Osteocyte (in vitro differentiated cells): ENCODE data around the gene VSTM5. TPM values are rescaled to one million over a fixed set of nuclear protein-coding genes. Genes with fewer than 3 reads are reported as not detected.

ENCODE experiments used
- DNase-seq: peaks from one replicate; pipeline ENCODE4 v3.0.0; 2021; ENCODE audit warnings: mixed read lengths; ENCODE audit not compliant: unreplicated experiment; ENCODE audit errors: extremely low spot score
- H3K27ac Mint-ChIP-seq: one replicate; pipeline ENCODE4 v1.8.0; 2021; ENCODE audit warnings: mild to moderate bottlenecking, mixed read lengths; ENCODE audit not compliant: unreplicated experiment
- H3K27me3 Mint-ChIP-seq: one replicate; pipeline ENCODE4 v1.8.0; 2021; ENCODE audit warnings: mixed read lengths; ENCODE audit not compliant: unreplicated experiment
- H3K36me3 Mint-ChIP-seq: one replicate; pipeline ENCODE4 v1.8.0; 2021; ENCODE audit warnings: mixed read lengths; ENCODE audit not compliant: unreplicated experiment
- H3K4me1 Mint-ChIP-seq: one replicate; pipeline ENCODE4 v1.8.0; 2021; ENCODE audit warnings: mixed read lengths; ENCODE audit not compliant: unreplicated experiment
- H3K4me3 Mint-ChIP-seq: one replicate; pipeline ENCODE4 v1.8.0; 2021; ENCODE audit warnings: mild to moderate bottlenecking, moderate library complexity, mixed read lengths; ENCODE audit not compliant: unreplicated experiment
- H3K9me3 Mint-ChIP-seq: one replicate; pipeline ENCODE4 v1.8.0; 2021; ENCODE audit warnings: mixed read lengths; ENCODE audit not compliant: unreplicated experiment
- CTCF ChIP-seq: fragments of 200-600 bp; sonication (generic); IDR thresholded peaks from 2 replicates; pipeline ENCODE4 v1.5.0; 2021; ENCODE audit warnings: antibody characterized with exemption, mild to moderate bottlenecking, moderate library complexity
- total RNA-seq: library from RNA; stranded (reverse); gene quantifications from 2 replicates; pipeline ENCODE4 v1.2.1, GENCODE V29; 2021

Gene VSTM5
- total RNA-seq, 1 donor from 2014 or later: not detected

GRCh38 chr11:93772123-93772522 is 78.3 kb downstream of the VSTM5 start:
- DNase-seq: no peak
- H3K4me3 Mint-ChIP-seq: no peak overlapping the region
- H3K4me1 Mint-ChIP-seq: no peaks in the 10 kb centered on the region
- no peaks in the 10 kb centered on the region for H3K27me3 Mint-ChIP-seq
- no peak for TF ChIP-seq CTCF
- H3K36me3 Mint-ChIP-seq: no peaks in the 10 kb centered on the region
- no peak overlapping the region for H3K27ac Mint-ChIP-seq
- no peaks in the 10 kb centered on the region for H3K9me3 Mint-ChIP-seq

DNA sequence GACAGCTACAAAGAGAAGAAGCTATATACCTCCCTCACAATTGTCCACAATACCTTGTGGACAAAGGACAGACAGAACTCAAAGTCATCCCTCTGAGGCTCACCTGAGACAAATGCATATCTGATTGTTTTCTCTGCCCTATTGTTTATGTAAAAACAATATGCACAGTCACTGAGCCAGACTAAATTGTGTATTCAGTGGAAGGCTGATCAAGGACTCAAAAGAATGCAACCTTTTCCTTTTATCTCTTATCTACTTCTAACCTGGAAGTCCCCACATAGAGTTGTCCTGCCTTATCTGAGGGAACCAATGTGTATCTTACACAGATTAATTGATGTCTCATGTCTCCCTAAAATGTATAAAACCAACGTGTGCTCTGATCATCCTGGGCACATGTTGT is 80.3 kb downstream of the VSTM5 start:
- Mint-ChIP-seq H3K27me3 (no peaks in the 10 kb centered on the region), H3K9me3 (no peaks in the 10 kb centered on the region), H3K36me3 (no peaks in the 10 kb centered on the region), H3K4me3 (no peak overlapping the region), H3K27ac (no peak overlapping the region), H3K4me1 (no peaks in the 10 kb centered on the region)
- no peak for DNase-seq
- no peak for TF ChIP-seq CTCF

Other genes starting within 250 kb of the VSTM5 start
- 12.5 and 14.7 TPM in 2 replicates for gene CEP295, start 188.9 kb downstream of the VSTM5 start, total RNA-seq
- 82.6 and 84.2 TPM in 2 replicates for gene TAF1D, start 109.1 kb downstream of the VSTM5 start, total RNA-seq
- gene C11orf54, start 108.9 kb downstream of the VSTM5 start, total RNA-seq: 23.5 and 25.2 TPM in 2 replicates
- 30.9 and 37.8 TPM in 2 replicates for gene MED17, start 66.3 kb downstream of the VSTM5 start, total RNA-seq
- not detected in 2 replicates for gene HEPHL1, start 170.7 kb upstream of the VSTM5 start, total RNA-seq